Muscle of leg (tissue), 11 donors: ENCODE data around the gene SRRM5. TPM values are rescaled to one million over a fixed set of nuclear protein-coding genes. Genes with fewer than 3 reads are reported as not detected.

ENCODE experiments used
- DNase-seq: peaks from one replicate; pipeline ENCODE4 v3.0.0; 2013
- H3K27ac ChIP-seq: one replicate; pipeline ENCODE4 v1.5.1; 2013; ENCODE audit warnings: mild to moderate bottlenecking, low read length, control low read depth
- H3K27me3 ChIP-seq: one replicate; pipeline ENCODE4 v1.6.1; 2013; ENCODE audit warnings: low read length; ENCODE audit not compliant: control insufficient read depth, insufficient read depth
- H3K36me3 ChIP-seq: one replicate; pipeline ENCODE4 v1.6.1; 2013; ENCODE audit warnings: low read length; ENCODE audit not compliant: control insufficient read depth, insufficient read depth
- H3K4me1 ChIP-seq: one replicate; pipeline ENCODE4 v1.6.1; 2013; ENCODE audit warnings: low read length; ENCODE audit not compliant: control insufficient read depth, insufficient read depth
- H3K4me3 ChIP-seq: one replicate; pipeline ENCODE4 v1.5.1; 2013; ENCODE audit warnings: low read length, control low read depth
- H3K9me3 ChIP-seq: replicated peaks from 2 replicates; pipeline ENCODE4 v1.6.1; 2013; ENCODE audit warnings: low read depth, low read length; ENCODE audit not compliant: control insufficient read depth
- WGBS: methylation state at CpG from one replicate; pipeline ENCODE4 v1.1.5; 2013; ENCODE audit warnings: missing lambda C conversion rate; ENCODE audit not compliant: insufficient coverage; 5-methylcytosine and 5-hydroxymethylcytosine counted together
- polyA plus RNA-seq, 8 donors: library from polyadenylated mRNA; unstranded; fragments of 120-200 nt; gene quantifications; one replicate each; pipeline versions ENCODE4 v1.2.1 to v1.2.3, GENCODE V29; 2013; ENCODE audit warnings: inconsistent platforms in 1 of 8, low replicate concordance in 1 of 8; ENCODE audit not compliant: insufficient read length in 8 of 8, insufficient read depth in 1 of 8
- total RNA-seq: library from RNA; stranded (reverse); fragments of 120-200 nt; gene quantifications from one replicate; pipeline ENCODE4 v1.2.4, GENCODE V29; 2013

The SRRM5 gene
- total and polyA plus RNA-seq, 9 donors: 0.17 to 0.57 (median 0.40) TPM

GRCh38 chr19:43591904-43592772 lies 19.8 kb upstream of the SRRM5 start:
- no peak overlapping the region for H3K27ac ChIP-seq
- peaks cover 28% of the 10 kb centered on the region for H3K4me1 ChIP-seq
- 93% methylated on average over 60 of the region's 63 CpGs for WGBS
- DNase-seq: no peak
- H3K36me3 ChIP-seq: peaks cover 49% of the 10 kb centered on the region
- H3K4me3 ChIP-seq: no peak overlapping the region
- no peaks in the 10 kb centered on the region for H3K9me3 ChIP-seq
- H3K27me3 ChIP-seq: no peaks in the 10 kb centered on the region

GRCh38 chr19:43592800-43593350 lies 19.0 kb upstream of the SRRM5 start:
- no peak overlapping the region for H3K27ac ChIP-seq
- H3K27me3 ChIP-seq: no peaks in the 10 kb centered on the region
- peaks cover 34% of the 10 kb centered on the region for H3K4me1 ChIP-seq
- no peak for DNase-seq
- H3K9me3 ChIP-seq: no peaks in the 10 kb centered on the region
- WGBS: 93% methylated on average over 37 of the region's 37 CpGs
- no peak overlapping the region for H3K4me3 ChIP-seq
- H3K36me3 ChIP-seq: peaks cover 52% of the 10 kb centered on the region

GRCh38 chr19:43594081-43594697 lies 17.7 kb upstream of the SRRM5 start:
- WGBS: 83% methylated on average over 8 of the region's 10 CpGs
- peaks cover 34% of the 10 kb centered on the region for H3K4me1 ChIP-seq
- H3K36me3 ChIP-seq: peaks cover 59% of the 10 kb centered on the region
- no peaks in the 10 kb centered on the region for H3K27me3 ChIP-seq
- no peaks in the 10 kb centered on the region for H3K9me3 ChIP-seq
- DNase-seq: no peak
- H3K27ac ChIP-seq: peak overlapping the region; percentile 97
- H3K4me3 ChIP-seq: peak overlapping the region; percentile 81

GRCh38 chr19:43594710-43595604 lies 16.9 kb upstream of the SRRM5 start:
- Histone ChIP-seq H3K27ac (peak overlapping the region; percentile 97), H3K36me3 (peaks cover 58% of the 10 kb centered on the region), H3K9me3 (no peaks in the 10 kb centered on the region), H3K4me3 (peak overlapping the region; percentile 81), H3K27me3 (no peaks in the 10 kb centered on the region), H3K4me1 (peaks cover 34% of the 10 kb centered on the region)
- 2% methylated on average over 64 of the region's 64 CpGs for WGBS
- peak; percentile 68 for DNase-seq

- H3K36me3 ChIP-seq: peaks cover 56% of the 10 kb centered on the region
- WGBS: under 1% methylated on average over 18 of the region's 18 CpGs
These were observed 16.3 kb upstream of the SRRM5 start for GRCh38 chr19:43595605-43595998.

GRCh38 chr19:43595999-43596841 lies 15.7 kb upstream of the SRRM5 start, which contains the start of the genes IRGQ and ZNF576:
IRGQ (minus strand) TSS chr19:43596134; CDS start chr19:43595338, 796 bp downstream.
ZNF576 (plus strand) TSS chr19:43596595; CDS start chr19:43597109, 514 bp downstream.
- H3K4me1 ChIP-seq: peaks cover 34% of the 10 kb centered on the region
- no peaks in the 10 kb centered on the region for H3K9me3 ChIP-seq
- H3K27me3 ChIP-seq: no peaks in the 10 kb centered on the region
- H3K36me3 ChIP-seq: peaks cover 56% of the 10 kb centered on the region
- peak; percentile 100 for DNase-seq
- H3K27ac ChIP-seq: peak within 1 kb of the TSS; percentile 99
- H3K4me3 ChIP-seq: peak within 1 kb of the TSS; percentile 81
- under 1% methylated on average over 53 of the region's 60 CpGs for WGBS

More at GRCh38 chr19:43595605-43595998, 16.3 kb upstream of the SRRM5 start:
- Histone ChIP-seq H3K9me3 (no peaks in the 10 kb centered on the region), H3K27me3 (no peaks in the 10 kb centered on the region), H3K4me3 (peak overlapping the region; percentile 81), H3K4me1 (peaks cover 34% of the 10 kb centered on the region), H3K27ac (peak overlapping the region; percentile 97)
- DNase-seq: no peak

GRCh38 chr19:43596842-43597461 lies 14.9 kb upstream of the SRRM5 start:
- WGBS: 34% methylated on average over 6 of the region's 7 CpGs
- peaks cover 60% of the 10 kb centered on the region for H3K36me3 ChIP-seq
- peaks cover 34% of the 10 kb centered on the region for H3K4me1 ChIP-seq

GRCh38 chr19:43597876-43598275 lies 14.0 kb upstream of the SRRM5 start:
- DNase-seq: no peak
- WGBS: 64% methylated on average over 4 of the region's 5 CpGs
- Histone ChIP-seq H3K4me3 (no peak overlapping the region), H3K36me3 (peaks cover 55% of the 10 kb centered on the region), H3K4me1 (peaks cover 34% of the 10 kb centered on the region), H3K27me3 (no peaks in the 10 kb centered on the region), H3K27ac (no peak overlapping the region), H3K9me3 (no peaks in the 10 kb centered on the region)

More at GRCh38 chr19:43596842-43597461, 14.9 kb upstream of the SRRM5 start:
- DNase-seq: peak; percentile 33
- H3K9me3 ChIP-seq: no peaks in the 10 kb centered on the region
- no peaks in the 10 kb centered on the region for H3K27me3 ChIP-seq
- peak overlapping the region; percentile 99 for H3K27ac ChIP-seq
- H3K4me3 ChIP-seq: peak overlapping the region; percentile 65
